ENCODE measurements around the gene CSRNP2.

GRCh38 chr12:51076236-51076930 lies 7.0 kb downstream of the CSRNP2 start:
- no peak for TF ChIP-seq CTCF (IDR thresholded peaks at IDR 0.05; ENCODE audit: extremely low read depth in 1 of 2, insufficient read depth in 1 of 2, low read depth in 1 of 2, low read length in 2 of 2)
- TF ChIP-seq FOS (IDR thresholded peaks at IDR 0.05; ENCODE audit: borderline replicate concordance, insufficient read depth, low read length), result no peak
- no peak for TF ChIP-seq POLR2A (IDR thresholded peaks at IDR 0.05; ENCODE audit: low read depth, low read length)
- TF ChIP-seq MAX (IDR thresholded peaks at IDR 0.05; ENCODE audit: insufficient read depth, insufficient read length), result no peak
- TF ChIP-seq POLR2AphosphoS5 (IDR thresholded peaks at IDR 0.05; ENCODE audit: insufficient read depth, low read depth, low read length), result no peak
- no peak for TF ChIP-seq EZH2 (IDR thresholded peaks at IDR 0.05; ENCODE audit: borderline replicate concordance, low read depth, low read length, severe bottlenecking)
